GM19455 (cell line): ENCODE data around the gene PSMD2.
"Not testable (repeated sequence)": the region's sequence is repeated elsewhere in the genome, so short reads cannot be mapped to it uniquely, and the experiment has no call there.

Experiments
- ATAC-seq: cut with Tn5 transposase; IDR thresholded peaks from one replicate; pipeline ENCODE4 v1.9.1; 2021; ENCODE audit not compliant: unreplicated experiment

The PSMD2 gene

GRCh38 chr3:184298759-184299487 is at the start of gene PSMD2:
Gene PSMD2 (plus strand): TSS chr3:184299241. CDS start chr3:184299267, 26 bp downstream.
- peak; percentile 89 for ATAC-seq

DNA sequence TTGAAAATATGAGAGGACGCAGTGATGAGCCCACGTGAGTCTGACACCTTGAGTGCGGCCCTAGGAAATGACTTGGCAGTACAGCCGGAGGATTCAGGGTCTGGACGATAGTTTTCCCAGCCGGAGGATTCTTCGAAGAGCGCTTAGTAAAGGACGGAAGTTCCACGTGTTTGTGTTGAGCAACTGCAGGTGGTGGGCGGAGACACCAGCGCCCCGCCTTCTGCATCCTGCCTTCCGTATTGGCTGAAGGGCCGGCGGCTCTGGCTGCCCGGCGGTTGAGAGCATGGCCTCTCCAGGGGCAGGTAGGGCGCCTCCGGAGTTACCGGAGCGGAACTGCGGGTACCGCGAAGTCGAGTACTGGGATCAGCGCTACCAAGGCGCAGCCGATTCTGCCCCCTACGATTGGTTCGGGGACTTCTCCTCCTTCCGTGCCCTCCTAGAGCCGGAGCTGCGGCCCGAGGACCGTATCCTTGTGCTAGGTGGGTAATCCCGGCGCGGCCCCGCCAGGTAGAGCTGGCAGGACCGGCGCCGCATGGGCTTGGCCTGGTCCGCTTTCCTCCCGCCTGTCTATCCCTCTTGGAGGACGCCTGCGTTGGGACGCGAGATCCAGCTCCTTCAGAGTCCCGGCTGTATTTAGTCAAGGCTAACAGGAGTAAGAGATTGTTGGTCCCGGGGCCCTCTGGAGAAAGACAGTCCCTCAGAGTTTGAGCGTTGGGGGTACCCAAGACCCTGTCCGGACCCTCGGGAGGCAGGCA is 49.5 kb upstream of the PSMD2 start, which contains the start of gene EEF1AKMT4:
Gene EEF1AKMT4, plus strand, starts transcription at position 261 of the 755 bp plus-strand sequence. Its CDS starts 23 bp downstream, at position 284.
- peak; percentile 91 for ATAC-seq

DNA sequence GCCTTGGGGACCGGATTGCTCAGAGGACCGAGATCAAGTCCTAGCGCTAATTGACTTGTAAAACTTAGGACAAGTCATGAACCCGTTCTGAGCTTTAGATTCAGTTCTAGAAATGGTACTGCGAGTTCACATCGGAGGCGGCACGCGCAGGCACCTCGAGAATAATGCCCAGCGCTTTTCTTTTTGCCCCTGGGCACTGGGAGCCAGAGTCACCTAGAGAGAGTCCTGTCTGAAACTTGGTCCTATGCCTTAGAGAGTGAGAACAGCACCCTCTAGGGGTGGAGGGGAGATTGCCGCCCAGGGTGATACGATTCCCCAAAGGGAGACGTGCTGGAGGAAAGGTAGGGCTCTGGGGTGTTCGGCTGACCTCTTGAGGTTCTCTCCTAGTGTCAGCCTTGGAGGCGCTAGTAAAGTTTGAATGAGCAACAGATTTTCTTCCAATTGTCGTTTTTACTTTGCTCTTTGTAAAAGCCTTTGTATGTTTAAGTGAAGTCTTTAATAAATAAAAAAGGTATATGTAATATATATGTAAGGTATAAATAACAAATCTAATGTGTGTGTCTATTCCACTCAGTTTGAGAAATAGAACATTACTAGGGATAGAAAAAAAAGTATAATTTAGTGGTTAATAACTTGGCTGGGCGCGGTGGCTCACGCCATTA is 48.7 kb upstream of the PSMD2 start:
- peak; percentile 66 for ATAC-seq

DNA sequence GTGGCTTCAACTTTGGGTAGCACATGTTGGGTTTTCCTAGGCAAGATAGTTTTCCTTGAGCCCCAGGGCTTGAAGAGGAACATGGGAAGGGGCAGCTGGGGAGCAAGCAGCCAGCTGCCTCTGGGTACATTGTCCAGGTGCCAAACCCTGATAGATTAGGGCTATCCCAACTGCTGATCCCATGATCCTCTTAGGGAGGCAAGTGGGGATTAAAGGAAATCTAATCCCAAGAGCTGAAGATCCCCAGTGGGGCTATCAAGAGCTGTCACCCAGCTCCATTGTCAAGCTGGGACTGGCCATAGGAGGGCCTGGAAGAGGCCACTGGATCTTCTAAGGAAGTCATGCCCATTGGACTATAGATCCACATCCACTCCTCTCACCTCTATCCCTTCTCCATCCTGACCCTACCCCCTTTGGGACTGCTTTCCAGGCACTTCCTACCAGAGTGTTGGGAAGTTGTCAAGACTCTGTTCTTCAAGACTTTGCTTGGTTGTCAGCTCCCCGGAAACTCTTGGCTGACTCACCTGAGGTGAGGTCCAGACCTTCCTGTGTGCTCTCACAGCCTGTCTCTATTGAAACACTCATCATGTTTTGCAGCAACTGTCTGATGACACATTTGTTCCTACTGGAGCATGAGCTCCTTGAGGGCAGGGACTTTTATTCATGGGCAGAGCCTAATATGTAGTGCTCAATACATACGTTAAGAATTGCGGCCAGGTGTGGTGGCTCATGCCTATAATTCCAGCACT is 43.6 kb upstream of the PSMD2 start:
- ATAC-seq, result no peak

DNA sequence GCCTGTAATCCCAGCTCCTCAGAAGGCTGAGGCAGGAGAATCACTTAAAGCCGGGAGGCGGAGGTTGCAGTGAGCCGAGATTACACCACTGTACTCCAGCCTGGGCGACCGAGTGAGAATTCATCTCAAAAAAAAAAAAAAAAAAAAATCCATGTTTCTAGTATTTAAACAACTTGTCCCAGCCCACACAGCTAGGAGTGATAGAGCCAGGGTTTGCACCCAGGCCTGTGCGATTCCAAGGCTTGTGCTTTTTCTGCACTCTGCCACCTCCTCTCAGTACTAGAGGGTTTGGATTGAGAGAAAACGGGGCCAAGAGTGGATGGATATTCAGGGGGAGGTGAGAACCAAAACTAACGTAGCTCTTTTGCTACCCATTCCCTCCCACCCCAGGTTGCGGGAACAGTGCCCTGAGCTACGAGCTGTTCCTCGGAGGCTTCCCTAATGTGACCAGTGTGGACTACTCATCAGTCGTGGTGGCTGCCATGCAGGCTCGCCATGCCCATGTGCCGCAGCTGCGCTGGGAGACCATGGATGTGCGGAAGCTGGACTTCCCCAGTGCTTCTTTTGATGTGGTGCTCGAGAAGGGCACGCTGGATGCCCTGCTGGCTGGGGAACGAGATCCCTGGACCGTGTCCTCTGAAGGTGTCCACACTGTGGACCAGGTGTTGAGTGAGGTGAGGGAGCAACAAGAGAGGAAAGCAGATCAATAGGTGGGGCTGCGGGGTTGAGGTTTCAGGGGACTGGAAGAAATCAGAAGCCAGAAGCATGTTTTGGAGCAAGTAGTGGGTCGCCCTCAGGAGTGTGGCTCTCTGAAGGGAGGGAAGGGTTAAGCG is 41.7 kb upstream of the PSMD2 start:
- ATAC-seq, result no peak

GRCh38 chr3:184258926-184259325 is 40.1 kb upstream of the PSMD2 start:
- ATAC-seq, result no peak

DNA sequence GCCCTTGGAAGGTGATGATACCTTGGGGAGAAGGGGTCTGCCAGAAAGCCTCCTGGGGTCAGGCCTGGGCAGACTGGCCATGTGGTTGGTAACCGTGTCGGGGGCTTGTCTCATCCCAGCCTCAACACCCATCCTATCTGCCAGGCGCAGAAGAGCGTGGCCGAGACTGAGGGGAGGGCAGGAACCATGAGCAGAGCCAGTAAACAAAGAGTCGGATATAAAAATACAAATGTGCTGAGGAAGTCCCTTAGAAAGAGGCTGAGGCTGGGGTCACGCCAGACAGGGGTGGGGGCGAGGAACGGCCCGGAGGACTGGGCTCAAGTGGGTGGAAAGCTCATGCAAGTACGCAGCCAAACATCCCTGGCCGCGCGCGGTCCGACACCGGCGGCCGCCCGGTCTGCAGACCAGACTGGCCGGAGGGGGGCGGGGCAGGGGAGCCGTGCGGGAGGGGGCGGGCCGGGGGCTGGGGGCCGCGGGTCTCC is 39.6 kb upstream of the PSMD2 start:
- ATAC-seq, result no peak

DNA sequence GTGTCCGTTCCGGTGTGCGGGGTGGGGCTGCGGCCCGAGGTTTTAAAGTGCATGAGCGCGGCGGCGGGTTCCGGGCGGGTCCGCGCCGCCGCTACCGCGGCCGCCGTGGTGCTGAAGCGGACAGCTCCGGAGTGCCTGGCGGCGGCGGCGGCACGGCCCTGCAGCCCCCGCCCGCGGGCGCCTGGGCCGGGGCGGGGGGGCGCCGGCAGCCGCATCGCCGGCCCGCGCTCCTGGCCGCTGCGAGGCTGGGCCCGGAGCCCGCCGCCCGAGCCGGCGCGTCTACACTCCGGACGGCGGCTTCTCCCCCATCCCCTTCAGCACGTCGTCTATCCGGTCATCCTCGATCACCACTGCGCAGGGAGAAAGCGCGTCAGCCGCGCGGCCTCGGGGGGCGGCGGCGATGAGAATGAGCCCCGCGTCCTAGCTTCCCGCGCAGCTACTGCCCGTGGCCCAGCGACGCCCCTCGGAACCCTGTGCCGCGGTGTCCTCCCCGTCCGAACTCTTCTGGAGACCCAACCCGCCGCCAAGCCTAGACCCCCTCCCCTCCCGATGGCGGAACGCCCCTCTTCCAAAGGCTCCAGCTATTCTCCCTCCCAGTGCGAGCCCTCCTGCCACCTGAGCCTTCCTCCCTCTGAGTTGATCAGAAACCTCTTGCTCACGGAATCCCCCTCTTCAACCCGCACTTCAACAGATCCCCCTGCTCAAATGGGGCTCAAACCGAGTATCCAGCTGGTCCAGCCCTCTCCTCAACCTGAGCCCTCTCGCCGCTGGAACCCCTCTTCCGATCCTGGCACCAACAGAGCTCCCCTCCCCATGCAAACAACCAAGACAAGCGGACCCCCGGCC is 38.9 kb upstream of the PSMD2 start:
- no peak for ATAC-seq

DNA sequence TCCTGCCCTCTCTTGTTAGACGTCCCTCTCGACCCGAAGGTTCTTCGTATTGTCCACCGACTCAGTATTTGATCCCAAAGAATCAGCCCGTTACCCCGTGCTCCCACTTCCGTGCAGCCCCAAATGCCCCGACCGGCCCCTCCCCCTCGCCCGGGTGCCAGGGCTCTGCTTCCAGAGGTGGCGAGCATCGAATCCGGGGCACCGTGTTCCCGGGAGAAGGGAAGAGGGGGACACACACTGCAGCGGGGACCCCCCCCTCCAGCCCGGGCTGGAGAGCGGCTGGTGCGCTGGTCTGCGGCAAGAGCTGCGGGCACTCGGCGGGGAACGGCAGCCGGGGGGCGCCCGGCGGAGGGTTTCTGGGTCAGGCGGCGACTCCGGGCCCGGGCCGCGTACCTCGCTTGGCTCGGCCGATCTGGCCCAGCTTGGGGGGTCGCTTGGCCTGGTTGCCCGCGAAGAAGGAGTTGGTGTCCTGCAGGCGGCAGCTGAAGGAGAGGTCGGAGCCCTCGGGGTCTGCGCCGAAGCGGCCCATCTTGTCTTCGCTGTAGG is 38.2 kb upstream of the PSMD2 start:
- ATAC-seq, result no peak

DNA sequence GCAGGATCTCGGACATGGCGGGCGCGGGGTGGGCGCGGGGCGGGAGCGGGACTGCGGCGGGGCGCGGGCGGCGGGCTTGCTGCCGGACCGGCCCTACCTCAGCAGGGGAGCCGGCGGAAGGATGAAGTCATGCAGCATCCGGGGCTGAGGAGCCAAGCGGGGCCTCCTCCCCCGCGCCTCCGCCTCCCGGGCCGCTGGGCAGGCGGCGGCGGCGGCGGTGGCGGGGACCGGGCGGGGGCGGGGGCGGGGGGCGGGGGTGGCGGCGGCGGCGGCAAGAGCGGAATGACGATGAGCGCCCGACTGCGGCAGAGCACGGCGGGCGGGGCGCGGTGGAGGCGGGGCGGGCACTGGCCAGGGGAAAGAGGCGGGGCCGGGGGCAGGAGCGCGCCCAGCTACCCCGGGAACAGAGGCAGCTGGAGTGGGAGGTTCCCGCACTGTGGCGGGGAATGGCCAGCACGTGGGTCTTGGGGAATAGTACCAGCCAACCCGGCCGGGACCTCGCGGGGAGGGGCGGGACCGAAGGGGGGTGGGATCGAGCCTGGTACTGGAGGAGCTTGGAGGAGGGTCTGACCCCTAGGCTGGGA is 37.7 kb upstream of the PSMD2 start, which contains the start of gene CAMK2N2:
Gene CAMK2N2, minus strand, starts transcription at position 284 of the 584 bp plus-strand sequence. Its CDS starts 268 bp downstream, at position 16.
- no peak for ATAC-seq

GRCh38 chr3:184261854-184262763 is 36.9 kb upstream of the PSMD2 start:
- ATAC-seq, result no peak

- no peak for ATAC-seq
Observed at GRCh38 chr3:184262764-184263179, 36.3 kb upstream of the PSMD2 start.

- not testable (repeated sequence) for ATAC-seq
Observed at GRCh38 chr3:184267249-184267648, 31.8 kb upstream of the PSMD2 start.

DNA sequence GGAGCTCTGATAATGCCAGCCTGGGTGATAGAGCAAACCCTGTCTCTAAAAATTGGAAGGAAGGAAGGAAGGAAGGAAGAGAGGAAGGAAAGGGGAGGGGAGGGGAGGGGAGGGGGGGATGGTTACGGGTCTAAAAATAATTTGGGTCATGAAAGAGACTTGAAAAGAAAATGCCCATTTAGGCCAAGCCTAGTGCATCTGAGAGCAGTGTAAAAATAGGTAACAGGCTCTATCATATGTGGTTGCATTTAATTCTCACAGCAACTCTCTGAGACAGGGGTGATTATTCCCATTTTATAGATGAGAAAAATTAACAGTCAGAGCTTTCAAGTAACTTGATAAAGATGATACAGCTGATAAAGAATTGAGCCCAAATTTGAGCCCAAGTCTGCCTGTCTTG is 26.8 kb upstream of the PSMD2 start:
- no peak for ATAC-seq

DNA sequence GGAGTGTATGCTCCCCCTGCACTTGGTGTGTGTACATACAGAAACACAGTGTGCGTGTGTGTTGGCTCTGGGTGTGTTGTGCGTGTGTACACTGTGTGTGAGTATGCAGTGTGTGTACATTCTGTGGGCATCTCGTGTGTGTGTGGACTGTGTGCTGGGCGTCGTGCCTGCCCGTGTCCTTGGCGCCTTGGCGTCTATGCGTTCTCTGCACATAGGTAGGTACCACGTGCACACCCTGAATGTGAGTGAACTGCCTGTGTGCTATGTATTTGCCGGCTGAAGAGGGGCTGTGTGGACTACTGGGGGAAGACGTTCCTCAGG is 23.7 kb upstream of the PSMD2 start:
- no peak for ATAC-seq

DNA sequence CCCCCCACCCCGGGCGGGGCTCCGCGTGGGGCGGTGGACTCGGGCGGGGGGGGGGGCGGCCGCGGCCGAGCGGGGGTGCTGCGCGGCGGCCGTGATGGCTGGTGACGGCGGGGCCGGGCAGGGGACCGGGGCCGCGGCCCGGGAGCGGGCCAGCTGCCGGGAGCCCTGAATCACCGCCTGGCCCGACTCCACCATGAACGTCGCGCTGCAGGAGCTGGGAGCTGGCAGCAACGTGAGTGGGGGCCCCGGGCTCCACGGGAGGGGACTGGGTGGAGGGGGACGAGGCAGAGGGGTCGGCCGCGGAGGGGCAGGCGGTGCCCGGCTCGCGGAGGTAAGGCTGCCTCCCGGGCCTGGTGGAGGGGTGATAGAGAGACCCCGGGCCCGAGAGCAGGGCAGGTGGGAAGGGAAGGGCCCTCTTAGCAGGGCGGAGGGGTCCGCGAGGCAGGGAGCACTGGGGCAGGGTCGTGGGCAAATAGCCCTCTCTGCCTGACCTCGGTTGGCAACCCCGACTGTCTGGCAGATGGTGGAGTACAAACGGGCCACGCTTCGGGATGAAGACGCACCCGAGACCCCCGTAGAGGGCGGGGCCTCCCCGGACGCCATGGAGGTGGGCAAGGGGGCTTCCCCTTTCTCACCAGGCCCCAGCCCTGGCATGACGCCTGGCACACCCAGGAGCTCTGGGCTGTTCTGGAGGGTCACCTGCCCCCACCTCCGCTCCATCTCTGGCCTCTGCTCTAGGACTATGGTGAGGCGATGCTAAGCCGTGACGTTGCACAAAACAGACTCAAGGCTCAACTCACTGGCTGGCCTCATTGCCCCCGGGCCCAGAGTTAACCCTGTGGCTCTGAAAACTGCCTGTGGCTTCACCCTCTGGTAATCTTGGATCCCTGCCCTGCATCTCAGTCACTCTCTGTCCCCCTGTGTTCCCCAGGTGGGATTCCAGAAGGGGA is 22.8 kb upstream of the PSMD2 start, which contains the start of gene ECE2:
Gene ECE2, plus strand, starts transcription at position 62 of the 950 bp plus-strand sequence. Its CDS starts 132 bp downstream, at position 194.
- no peak for ATAC-seq
